Endothelial cell of umbilical vein (primary cell): ENCODE results near the gene PPP1R1C. TPM values are rescaled to one million over a fixed set of nuclear protein-coding genes. Genes with fewer than 3 reads are reported as not detected.

ENCODE experiments used
- BruUV-seq: library from RNA; stranded (reverse); fragments of 400-500 nt; replicated peaks from 2 replicates; lab custom pipeline; 2021; lab: Mats Ljungman, UMichigan
- CTCF ChIA-PET: fragments of 300-600, 350-600 bp; sonication (Branson Sonifier 250); formaldehyde crosslinking; loops from one replicate; lab custom pipeline; 2021; ENCODE audit warnings: antibody characterized with exemption, inconsistent platforms; lab: Charles Lee
- POLR2A ChIA-PET: fragments of 300-600, 350-600 bp; sonication (Branson Sonifier 250); formaldehyde crosslinking; loops from one replicate; lab custom pipeline; 2021; ENCODE audit warnings: antibody characterized with exemption, inconsistent platforms; lab: Charles Lee
- DNase-seq: peaks from one replicate; pipeline ENCODE4 v3.0.0-alpha.2; 2011; ENCODE audit warnings: low read depth, low spot score
- FAIRE-seq: peaks from 2 replicates; lab custom pipeline; 2011; peaks lifted over from hg19 to GRCh38; lab: Jason Lieb, UNC
- H2AFZ ChIP-seq: 2 replicates; pipeline ENCODE4 v1.6.0; 2012; ENCODE audit warnings: low read depth, low read length, control low read depth, inconsistent platforms
- H3K27ac ChIP-seq: 2 replicates; pipeline ENCODE4 v1.5.1; 2011; ENCODE audit warnings: low read depth, mild to moderate bottlenecking, control low read depth, low read length, moderate library complexity; ENCODE audit not compliant: insufficient read depth
- H3K27me3 ChIP-seq, 2 experiments: 2 replicates each; pipeline versions ENCODE4 v1.6.0 to v1.6.1; 2011; ENCODE audit warnings: low read length in 2 of 2, mixed read lengths in 1 of 2; ENCODE audit not compliant: control insufficient read depth in 2 of 2, insufficient read depth in 2 of 2
- H3K36me3 ChIP-seq, 2 experiments: 2 replicates in 1 of 2; 3 replicates in 1 of 2; pipeline ENCODE4 v1.5.1; 2011; ENCODE audit warnings: low read length in 2 of 2, mild to moderate bottlenecking in 1 of 2, moderate library complexity in 1 of 2; ENCODE audit not compliant: control insufficient read depth in 2 of 2, insufficient read depth in 2 of 2; ENCODE audit errors: extremely low read depth in 1 of 2
- H3K4me1 ChIP-seq: 3 replicates; pipeline ENCODE4 v1.5.1; 2011; ENCODE audit warnings: mild to moderate bottlenecking, low read length; ENCODE audit not compliant: control insufficient read depth, insufficient read depth; ENCODE audit errors: extremely low read depth
- H3K4me2 ChIP-seq: 2 replicates; pipeline ENCODE4 v1.6.1; 2011; ENCODE audit warnings: low read length, control low read depth, mixed read lengths; ENCODE audit not compliant: insufficient read depth
- H3K4me3 ChIP-seq, 3 experiments: fragments of 200-600 bp in 1 of 3; sonication (generic), shearing (Covaris generic) in 1 of 3; replicated peaks in 1 of 3; 2 replicates each; pipeline ENCODE4 v1.5.1; 2011 to 2016; ENCODE audit warnings: control low read depth in 3 of 3, low read length in 3 of 3, mild to moderate bottlenecking in 2 of 3, inconsistent platforms in 1 of 3, low read depth in 1 of 3, moderate library complexity in 1 of 3; ENCODE audit not compliant: insufficient read depth in 1 of 3
- H3K79me2 ChIP-seq: 2 replicates; pipeline ENCODE4 v1.6.0; 2012; ENCODE audit warnings: low read length, inconsistent platforms; ENCODE audit not compliant: control insufficient read depth, insufficient read depth
- H3K9ac ChIP-seq: replicated peaks from 2 replicates; pipeline ENCODE3; 2011; ENCODE audit warnings: low read length, control low read depth; ENCODE audit not compliant: insufficient read depth; ENCODE audit errors: extremely low read depth
- H3K9me1 ChIP-seq: replicated peaks from 3 replicates; pipeline ENCODE4 v1.6.0; 2011; ENCODE audit warnings: mild to moderate bottlenecking, low read length; ENCODE audit not compliant: control insufficient read depth, insufficient read depth; ENCODE audit errors: extremely low read depth
- H3K9me3 ChIP-seq: replicated peaks from 2 replicates; pipeline ENCODE4 v1.5.1; 2012; ENCODE audit warnings: low read length, inconsistent platforms; ENCODE audit not compliant: control insufficient read depth, insufficient read depth
- H4K20me1 ChIP-seq: replicated peaks from 2 replicates; pipeline ENCODE3; 2011; ENCODE audit warnings: mild to moderate bottlenecking, low read length; ENCODE audit not compliant: control insufficient read depth, insufficient read depth; ENCODE audit errors: extremely low read depth
- EZH2 ChIP-seq: IDR thresholded peaks from 2 replicates; pipeline ENCODE4 v1.6.1; 2012; ENCODE audit warnings: borderline replicate concordance, low read depth, mild to moderate bottlenecking, moderate library complexity, low read length, inconsistent platforms; ENCODE audit not compliant: severe bottlenecking
- FOS ChIP-seq: IDR thresholded peaks from 2 replicates; pipeline ENCODE4 v1.6.1; 2011; ENCODE audit warnings: mild to moderate bottlenecking, low read length, moderate library complexity, borderline replicate concordance; ENCODE audit not compliant: insufficient read depth
- GATA2 ChIP-seq: IDR thresholded peaks from 2 replicates; pipeline ENCODE4 v1.7.0; 2011; ENCODE audit warnings: low read depth, mild to moderate bottlenecking, moderate library complexity, mixed read lengths, low read length; ENCODE audit not compliant: insufficient read length, insufficient read depth
- JUN ChIP-seq: IDR thresholded peaks from 2 replicates; pipeline ENCODE4 v1.6.1; 2011; ENCODE audit warnings: borderline replicate concordance, low read depth; ENCODE audit not compliant: insufficient read length, insufficient read depth
- MAX ChIP-seq: IDR thresholded peaks from 2 replicates; pipeline ENCODE4 v1.6.1; 2011; ENCODE audit not compliant: insufficient read depth, insufficient read length
- MYC ChIP-seq: IDR thresholded peaks from one replicate; pipeline ENCODE4 v1.6.1; 2011; ENCODE audit warnings: mild to moderate bottlenecking, low read depth, low read length
- POLR2A ChIP-seq: IDR thresholded peaks from 2 replicates; pipeline ENCODE4 v1.6.1; 2012; ENCODE audit warnings: low read depth, mild to moderate bottlenecking, control low read depth, low read length
- POLR2AphosphoS5 ChIP-seq: IDR thresholded peaks from 2 replicates; pipeline ENCODE4 v1.6.1; 2012; ENCODE audit warnings: low read depth, mild to moderate bottlenecking, control low read depth, low read length, moderate library complexity; ENCODE audit not compliant: insufficient read depth
- dilution Hi-C: fragments of 300-500 bp; cut with MboI; formaldehyde crosslinking; loops from one replicate; pipeline ENCODE4 v1.15.0; 2019; ENCODE audit warnings: low sequenced_read_pairs; ENCODE audit not compliant: extremely low pct_ligation_motif_present
- intact Hi-C: fragments of 100-400 bp; cut with micrococcal nuclease; formaldehyde crosslinking; loops from one replicate; pipeline ENCODE4 v1.10.0; 2022
- polyA plus RNA-seq, 4 experiments: library from polyadenylated mRNA; depleted of rRNA in 3 of 4; stranded (reverse) in 3 of 4; unstranded in 1 of 4; fragments of >200 nt; gene quantifications; 2 replicates each; pipeline versions ENCODE4 v1.2.1 to v1.2.3, GENCODE V29; 2011 to 2012; ENCODE audit warnings: missing spikeins in 1 of 4
- total RNA-seq: library from RNA; stranded (reverse); gene quantifications from 2 replicates; pipeline ENCODE4 v1.2.3, GENCODE V29; 2021
- TF ChIP-seq, protein P1 (sequence below), 2 donors: IDR thresholded peaks; 1 replicate in 1 of 2; 2 replicates in 1 of 2; pipeline ENCODE4 v1.5.1; 2011; ENCODE audit warnings: low read length in 2 of 2, mild to moderate bottlenecking in 2 of 2, moderate library complexity in 2 of 2, control low read depth in 1 of 2, inconsistent platforms in 1 of 2, low read depth in 1 of 2; ENCODE audit not compliant: insufficient read depth in 1 of 2; ENCODE audit errors: extremely low read depth in 1 of 2

PPP1R1C gene
- total and polyA plus RNA-seq, 2 donors (not counting 3 experiments of a cell fraction or from before 2014, with no cell fraction given) = 0.26 TPM; not detected in 1

GRCh38 chr2:182033449-182033848 lies 47.8 kb downstream of the PPP1R1C start:
- BruUV-seq = no TSS peak
- no peaks in the 10 kb centered on the region for H3K36me3 ChIP-seq
- ChIA-PET CTCF (no interaction called here), POLR2A (no interaction called here)
- TF ChIP-seq GATA2 (no peak), MAX (no peak), POLR2AphosphoS5 (no peak), POLR2A (no peak), FOS (no peak), MYC (no peak), JUN (no peak), EZH2 (no peak)
- TF ChIP-seq, protein P1, sequence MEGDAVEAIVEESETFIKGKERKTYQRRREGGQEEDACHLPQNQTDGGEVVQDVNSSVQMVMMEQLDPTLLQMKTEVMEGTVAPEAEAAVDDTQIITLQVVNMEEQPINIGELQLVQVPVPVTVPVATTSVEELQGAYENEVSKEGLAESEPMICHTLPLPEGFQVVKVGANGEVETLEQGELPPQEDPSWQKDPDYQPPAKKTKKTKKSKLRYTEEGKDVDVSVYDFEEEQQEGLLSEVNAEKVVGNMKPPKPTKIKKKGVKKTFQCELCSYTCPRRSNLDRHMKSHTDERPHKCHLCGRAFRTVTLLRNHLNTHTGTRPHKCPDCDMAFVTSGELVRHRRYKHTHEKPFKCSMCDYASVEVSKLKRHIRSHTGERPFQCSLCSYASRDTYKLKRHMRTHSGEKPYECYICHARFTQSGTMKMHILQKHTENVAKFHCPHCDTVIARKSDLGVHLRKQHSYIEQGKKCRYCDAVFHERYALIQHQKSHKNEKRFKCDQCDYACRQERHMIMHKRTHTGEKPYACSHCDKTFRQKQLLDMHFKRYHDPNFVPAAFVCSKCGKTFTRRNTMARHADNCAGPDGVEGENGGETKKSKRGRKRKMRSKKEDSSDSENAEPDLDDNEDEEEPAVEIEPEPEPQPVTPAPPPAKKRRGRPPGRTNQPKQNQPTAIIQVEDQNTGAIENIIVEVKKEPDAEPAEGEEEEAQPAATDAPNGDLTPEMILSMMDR (IDR thresholded peaks at IDR 0.05; ENCODE audit: extremely low read depth in 1 of 2, insufficient read depth in 1 of 2, low read depth in 1 of 2, low read length in 2 of 2) = no peak
- intact Hi-C loops (no loop called here), dilution Hi-C loops (no loop called here)
- H3K4me3 ChIP-seq = no peak overlapping the region
- H3K9me3 ChIP-seq = no peaks in the 10 kb centered on the region
- H3K9me1 ChIP-seq = no peaks in the 10 kb centered on the region
- FAIRE-seq (peak; percentile 15), DNase-seq (no peak)
- no peaks in the 10 kb centered on the region for H4K20me1 ChIP-seq
- no peak overlapping the region for H2AFZ ChIP-seq
- H3K4me2 ChIP-seq = no peak overlapping the region
- H3K27me3 ChIP-seq = no peaks in the 10 kb centered on the region
- H3K4me1 ChIP-seq = no peaks in the 10 kb centered on the region
- H3K9ac ChIP-seq = no peak overlapping the region
- H3K27ac ChIP-seq = no peak overlapping the region
- H3K79me2 ChIP-seq = no peaks in the 10 kb centered on the region
